IgD-negative memory B cell (primary cell): ENCODE measurements around the gene POLR1D. TPM values are rescaled to one million over a fixed set of nuclear protein-coding genes. Genes with fewer than 3 reads are reported as not detected.

Experiments
- H3K27ac Mint-ChIP-seq, 3 donors: one replicate each; pipeline ENCODE4 v1.8.0; 2020 to 2022; ENCODE audit warnings: mild to moderate bottlenecking in 3 of 3, mixed read lengths in 3 of 3, moderate library complexity in 1 of 3
- H3K27me3 Mint-ChIP-seq: one replicate; pipeline ENCODE4 v1.8.0; 2021; ENCODE audit warnings: mixed read lengths
- H3K36me3 Mint-ChIP-seq: one replicate; pipeline ENCODE4 v1.8.0; 2020; ENCODE audit warnings: mild to moderate bottlenecking, mixed read lengths
- H3K4me1 Mint-ChIP-seq, 3 donors: one replicate each; pipeline ENCODE4 v1.8.0; 2020 to 2022; ENCODE audit warnings: mixed read lengths in 3 of 3, mild to moderate bottlenecking in 1 of 3
- H3K4me3 Mint-ChIP-seq, 4 donors: one replicate each; pipeline ENCODE4 v1.8.0; 2020 to 2022; ENCODE audit warnings: mild to moderate bottlenecking in 4 of 4, mixed read lengths in 4 of 4, moderate library complexity in 3 of 4
- H3K9me3 Mint-ChIP-seq, 3 donors: one replicate each; pipeline ENCODE4 v1.8.0; 2020 to 2021; ENCODE audit warnings: mixed read lengths in 3 of 3, mild to moderate bottlenecking in 1 of 3
- polyA plus RNA-seq: library from polyadenylated mRNA; unstranded; fragments of 300-500 nt; fragmentation: Illumina TruSeq; gene quantifications from one replicate; pipeline ENCODE4 v1.2.3, GENCODE V29; 2021

Gene POLR1D
- 91.3 TPM for polyA plus RNA-seq

DNA sequence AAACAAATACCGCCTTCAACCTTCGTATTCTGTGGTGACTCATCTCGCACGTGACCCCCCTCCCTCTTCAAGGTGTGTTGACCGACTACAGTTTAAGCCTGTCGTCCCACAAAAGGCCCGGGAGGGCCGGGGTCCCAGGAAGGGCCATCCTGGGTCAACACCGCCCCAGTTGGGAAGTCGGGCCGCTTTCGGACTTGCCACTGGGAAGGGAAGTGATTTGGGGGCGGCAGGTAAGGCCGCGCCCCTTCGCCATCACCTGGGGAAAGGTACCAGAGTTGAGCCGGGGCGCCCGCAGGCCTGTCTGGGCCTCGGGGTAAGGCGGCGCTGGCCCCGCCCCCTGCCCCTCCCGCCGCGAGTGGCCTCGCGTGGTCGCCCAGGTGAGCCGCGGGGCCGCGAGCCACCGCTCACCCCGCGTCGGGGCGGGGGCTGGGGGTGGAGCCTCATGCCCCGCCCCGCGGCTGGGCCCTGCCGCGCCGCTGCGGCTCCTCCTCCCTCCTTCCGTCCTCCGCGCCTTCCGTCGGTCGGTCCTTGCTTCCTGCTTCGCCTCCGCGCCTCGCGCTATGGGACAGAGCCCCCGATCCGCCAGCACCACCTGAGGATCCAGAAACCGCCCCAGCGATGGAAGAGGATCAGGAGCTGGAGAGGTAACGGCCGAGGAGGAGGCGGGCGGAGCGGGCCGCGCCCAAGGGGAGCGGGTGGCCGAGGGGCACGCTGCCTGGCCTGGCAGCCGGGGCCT lies at the start of gene POLR1D:
POLR1D (plus strand) TSS at position 527 of the 736 bp plus-strand sequence; CDS start at position 619, 92 bp downstream.
- H3K36me3 Mint-ChIP-seq = peaks cover 6% of the 10 kb centered on the region
- no peaks in the 10 kb centered on the region for H3K9me3 Mint-ChIP-seq

DNA sequence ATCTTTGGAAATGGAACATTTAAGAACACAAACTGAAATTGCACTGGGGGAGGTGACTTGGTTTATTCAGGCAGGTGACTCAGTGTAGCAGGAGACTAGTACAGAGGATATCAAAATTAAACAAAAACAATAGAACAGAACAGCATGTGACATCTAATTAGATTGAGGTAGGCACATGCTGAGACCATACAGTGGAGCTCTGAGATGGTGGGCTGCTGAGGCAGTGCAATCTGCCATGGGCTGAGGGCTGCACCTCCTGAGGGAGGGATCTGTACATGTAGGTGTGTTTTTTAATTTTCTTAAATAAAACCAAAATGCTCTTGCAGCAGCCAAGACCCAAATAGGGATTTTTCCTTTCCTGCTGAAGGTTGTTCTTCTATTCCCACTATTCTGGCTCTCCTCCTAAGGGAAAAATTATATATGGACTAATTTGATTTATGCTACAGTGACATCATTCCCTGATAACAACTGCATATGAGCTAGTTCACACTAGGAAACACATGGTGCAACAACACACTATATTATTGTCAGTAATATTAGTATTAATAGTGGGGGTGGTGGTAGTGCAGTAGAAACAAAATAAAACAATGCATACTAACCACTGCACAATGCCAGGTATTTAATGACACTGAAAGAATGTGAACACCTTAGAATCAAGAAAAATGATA lies 49.3 kb upstream of the POLR1D start:
- Mint-ChIP-seq H3K27ac (no peak overlapping the region), H3K4me1 (peaks cover 7 to 10% (median 9%) of the 10 kb centered on the region in 3 donors), H3K27me3 (no peaks in the 10 kb centered on the region), H3K4me3 (no peak overlapping the region), H3K9me3 (no peaks in the 10 kb centered on the region), H3K36me3 (peaks cover 16% of the 10 kb centered on the region)

More for the DNA sequence above, at the start of gene POLR1D:
- Mint-ChIP-seq H3K4me3 (peak within 1 kb of the TSS; percentile 95 to 97 (median 97)), H3K4me1 (peaks cover 36 to 58% (median 54%) of the 10 kb centered on the region in 3 donors), H3K27ac (peak within 1 kb of the TSS; percentile 95 to 98 (median 97)), H3K27me3 (no peaks in the 10 kb centered on the region)

- H3K4me3 Mint-ChIP-seq = no peak overlapping the region
- no peaks in the 10 kb centered on the region for H3K9me3 Mint-ChIP-seq
- H3K27me3 Mint-ChIP-seq = no peaks in the 10 kb centered on the region
- no peak overlapping the region for H3K27ac Mint-ChIP-seq
- peaks cover 9 to 11% (median 10%) of the 10 kb centered on the region in 3 donors for H3K4me1 Mint-ChIP-seq
- H3K36me3 Mint-ChIP-seq = peaks cover 20% of the 10 kb centered on the region
Measured at GRCh38 chr13:27573265-27573664, 48.4 kb upstream of the POLR1D start.

GRCh38 chr13:27574661-27575060 lies 47.0 kb upstream of the POLR1D start:
- peaks cover 17% of the 10 kb centered on the region for H3K36me3 Mint-ChIP-seq
- no peaks in the 10 kb centered on the region for H3K9me3 Mint-ChIP-seq
- no peak overlapping the region for H3K4me3 Mint-ChIP-seq
- H3K4me1 Mint-ChIP-seq = peaks cover 9 to 16% (median 10%) of the 10 kb centered on the region in 3 donors
- H3K27ac Mint-ChIP-seq = peak overlapping the region in 1 of 3 donors; percentile 2
- H3K27me3 Mint-ChIP-seq = no peaks in the 10 kb centered on the region

DNA sequence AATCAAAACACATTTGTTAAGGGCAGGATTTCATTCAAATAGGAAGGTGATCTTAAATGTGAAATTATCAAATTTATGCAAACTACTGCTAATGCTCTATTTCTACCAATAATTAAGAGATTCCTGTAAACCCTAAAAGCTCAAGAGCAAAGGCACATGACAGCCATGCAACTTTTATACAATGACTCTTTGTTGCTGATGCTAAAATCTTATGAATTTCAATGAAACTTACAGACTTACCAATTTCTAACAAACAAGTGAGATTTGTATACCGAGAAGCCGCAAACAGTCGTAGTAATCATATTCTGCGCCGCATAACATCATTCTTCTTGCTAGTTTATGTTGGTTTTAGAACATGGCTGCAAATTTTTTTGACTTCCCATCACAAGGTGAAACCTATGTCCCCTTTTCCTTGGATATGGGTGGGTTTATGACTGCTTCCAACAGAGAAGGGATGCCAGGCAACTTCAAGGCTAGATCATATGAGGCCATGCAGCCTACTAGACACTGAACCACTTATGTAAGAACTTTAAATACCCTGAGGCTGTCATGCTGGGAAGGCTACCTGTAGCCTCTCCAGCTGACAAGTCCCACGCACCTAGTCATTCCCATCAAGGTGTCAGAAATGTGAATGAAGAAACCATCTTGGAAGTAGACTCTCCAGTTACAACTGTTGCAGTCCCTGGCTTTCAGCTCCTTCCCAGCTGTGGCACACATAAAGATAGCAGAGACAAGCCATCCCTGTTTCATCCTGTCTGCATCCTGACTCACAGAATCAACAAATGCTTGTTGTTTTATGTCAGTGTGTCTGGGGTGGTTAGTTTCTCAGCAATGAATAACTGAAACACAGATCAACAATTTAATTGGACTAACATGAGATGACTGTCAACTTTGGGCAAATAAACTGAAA lies 43.3 kb upstream of the POLR1D start:
- Mint-ChIP-seq H3K9me3 (no peaks in the 10 kb centered on the region), H3K27me3 (no peaks in the 10 kb centered on the region), H3K27ac (no peak overlapping the region), H3K36me3 (peaks cover 13% of the 10 kb centered on the region), H3K4me3 (no peak overlapping the region), H3K4me1 (peaks cover 2 to 17% (median 8%) of the 10 kb centered on the region in 3 donors)

DNA sequence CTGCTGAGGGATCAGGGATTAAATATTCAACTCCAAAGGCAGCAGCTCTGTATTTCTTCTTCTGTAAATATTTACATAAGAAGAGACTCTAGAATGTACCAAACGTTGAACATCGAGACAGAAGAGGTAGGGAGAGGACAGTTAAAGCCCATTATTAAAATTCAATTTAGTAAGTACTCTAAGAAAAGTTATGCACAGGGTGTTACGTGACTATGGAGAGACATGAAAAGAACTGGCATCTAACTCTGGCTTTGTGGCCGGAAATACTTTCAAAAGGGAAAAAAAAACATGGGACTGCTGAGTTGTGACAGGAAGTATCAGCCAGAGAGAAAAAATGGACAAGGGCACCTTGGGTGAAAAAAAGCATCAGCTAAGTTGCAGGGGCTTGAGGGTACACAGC lies 38.0 kb upstream of the POLR1D start:
- Mint-ChIP-seq H3K27ac (no peak overlapping the region), H3K4me3 (no peak overlapping the region), H3K9me3 (no peaks in the 10 kb centered on the region), H3K4me1 (peaks cover 11 to 28% (median 15%) of the 10 kb centered on the region in 3 donors), H3K36me3 (no peaks in the 10 kb centered on the region), H3K27me3 (no peaks in the 10 kb centered on the region)

DNA sequence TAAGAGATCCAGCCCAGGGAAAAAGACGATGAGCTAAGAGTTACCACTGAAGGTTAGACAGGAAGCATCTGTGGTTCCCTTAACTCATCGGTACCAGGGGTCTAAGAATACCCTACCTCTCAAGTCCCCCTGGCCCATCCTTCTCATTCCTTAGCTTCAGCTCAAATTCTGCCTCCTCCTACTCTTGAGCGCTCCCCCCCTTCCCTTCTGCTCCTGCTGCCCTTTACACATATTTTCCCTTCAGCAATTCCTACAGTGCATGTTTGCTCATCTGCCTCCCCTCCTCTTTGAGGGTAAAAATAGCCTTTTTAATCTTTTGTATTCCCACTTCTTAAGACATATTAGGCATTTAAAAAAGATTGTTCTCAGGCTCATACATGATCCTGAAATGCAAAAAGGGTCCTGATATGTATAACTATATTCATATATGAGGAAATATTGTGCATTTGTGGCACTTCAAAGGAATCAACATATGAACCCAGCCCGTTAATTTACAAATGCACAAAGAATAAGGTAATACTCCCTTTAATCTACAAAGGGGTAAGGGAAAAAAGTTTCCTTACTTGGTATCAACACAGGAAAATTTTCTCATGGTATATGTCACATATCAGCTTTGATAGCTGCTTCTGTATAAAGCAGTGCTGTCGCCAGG lies 34.5 kb upstream of the POLR1D start:
- peaks cover 11 to 26% (median 15%) of the 10 kb centered on the region in 3 donors for H3K4me1 Mint-ChIP-seq
- H3K9me3 Mint-ChIP-seq = no peaks in the 10 kb centered on the region
- peak overlapping the region in 1 of 4 donors; percentile 30 for H3K4me3 Mint-ChIP-seq
- H3K27ac Mint-ChIP-seq = no peak overlapping the region
- H3K36me3 Mint-ChIP-seq = no peaks in the 10 kb centered on the region
- no peaks in the 10 kb centered on the region for H3K27me3 Mint-ChIP-seq

- H3K27ac Mint-ChIP-seq = peak overlapping the region in 1 of 3 donors; percentile 7
- no peaks in the 10 kb centered on the region for H3K36me3 Mint-ChIP-seq
- peaks cover 9 to 21% (median 15%) of the 10 kb centered on the region in 3 donors for H3K4me1 Mint-ChIP-seq
- H3K9me3 Mint-ChIP-seq = no peaks in the 10 kb centered on the region
- no peak overlapping the region for H3K4me3 Mint-ChIP-seq
- H3K27me3 Mint-ChIP-seq = no peaks in the 10 kb centered on the region
Measured at GRCh38 chr13:27588405-27588804, 33.3 kb upstream of the POLR1D start.

GRCh38 chr13:27592865-27593264 lies 28.8 kb upstream of the POLR1D start:
- peaks cover 0 to 4% (median 0%) of the 10 kb centered on the region in 3 donors for H3K4me1 Mint-ChIP-seq
- H3K9me3 Mint-ChIP-seq = no peaks in the 10 kb centered on the region
- H3K27me3 Mint-ChIP-seq = no peaks in the 10 kb centered on the region
- no peak overlapping the region for H3K4me3 Mint-ChIP-seq
- no peaks in the 10 kb centered on the region for H3K36me3 Mint-ChIP-seq
- H3K27ac Mint-ChIP-seq = no peak overlapping the region

GRCh38 chr13:27593267-27593666 lies 28.4 kb upstream of the POLR1D start:
- H3K4me1 Mint-ChIP-seq = peaks cover 0 to 2% (median 0%) of the 10 kb centered on the region in 3 donors
- H3K27ac Mint-ChIP-seq = no peak overlapping the region
- H3K36me3 Mint-ChIP-seq = no peaks in the 10 kb centered on the region
- H3K9me3 Mint-ChIP-seq = no peaks in the 10 kb centered on the region
- H3K4me3 Mint-ChIP-seq = no peak overlapping the region
- H3K27me3 Mint-ChIP-seq = no peaks in the 10 kb centered on the region

DNA sequence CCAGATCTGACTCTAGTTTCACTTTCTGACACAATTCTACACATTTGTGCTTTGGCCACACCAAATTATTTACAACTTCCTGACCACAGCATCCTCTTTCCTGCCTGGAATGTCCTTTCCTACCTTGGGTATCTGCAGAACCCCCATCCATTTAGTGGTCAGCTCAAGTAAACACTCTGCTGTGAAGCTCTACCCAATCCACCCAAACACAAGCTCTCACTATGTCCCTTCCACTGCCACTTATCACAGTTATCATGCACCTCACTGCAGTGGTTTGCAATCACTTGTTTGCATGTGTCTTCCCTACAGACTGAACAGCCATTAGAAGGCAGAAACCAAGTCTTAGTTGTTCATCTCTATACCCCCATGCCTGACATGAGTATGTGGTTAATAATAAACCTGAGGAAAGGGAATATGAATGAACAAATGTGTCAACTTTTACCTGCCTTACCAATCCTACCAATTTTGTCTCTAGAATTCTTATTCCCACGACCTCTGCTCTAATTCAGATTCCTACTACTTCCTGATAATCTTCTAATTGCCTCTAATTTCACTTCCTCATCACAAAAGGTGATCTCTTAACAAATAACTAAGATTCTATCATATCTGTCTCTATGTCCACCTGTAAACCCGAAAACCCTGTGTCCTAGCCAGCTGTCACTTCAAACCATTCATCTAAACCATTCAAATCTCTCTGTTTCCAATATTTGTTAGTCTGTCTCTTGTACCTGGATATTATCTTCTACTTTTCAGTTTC lies 26.5 kb upstream of the POLR1D start:
- peaks cover 0 to 4% (median 3%) of the 10 kb centered on the region in 3 donors for H3K4me1 Mint-ChIP-seq
- H3K27me3 Mint-ChIP-seq = no peaks in the 10 kb centered on the region
- no peaks in the 10 kb centered on the region for H3K36me3 Mint-ChIP-seq
- H3K27ac Mint-ChIP-seq = no peak overlapping the region
- H3K9me3 Mint-ChIP-seq = no peaks in the 10 kb centered on the region
- no peak overlapping the region for H3K4me3 Mint-ChIP-seq

DNA sequence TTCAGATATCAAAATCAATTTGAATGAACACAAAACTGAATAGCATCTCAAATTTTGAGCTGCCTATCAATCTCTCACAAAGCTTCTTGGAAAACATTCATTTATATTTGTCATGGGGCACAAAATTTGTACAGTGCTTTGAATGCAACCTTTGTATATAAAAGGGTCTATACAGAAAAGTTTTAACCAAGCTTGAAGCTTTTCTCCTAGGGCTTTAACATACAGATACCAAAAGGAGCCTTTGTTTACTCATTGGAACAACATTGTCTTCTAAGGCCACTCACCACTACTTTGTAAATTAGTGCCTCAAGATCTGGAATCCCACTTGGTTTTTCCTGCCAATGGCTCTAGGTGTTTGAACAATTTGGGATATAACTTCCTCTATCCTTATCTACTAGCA lies 22.6 kb upstream of the POLR1D start:
- peaks cover 4 to 6% (median 5%) of the 10 kb centered on the region in 3 donors for H3K4me1 Mint-ChIP-seq
- no peaks in the 10 kb centered on the region for H3K9me3 Mint-ChIP-seq
- H3K4me3 Mint-ChIP-seq = no peak overlapping the region
- peaks cover 2% of the 10 kb centered on the region for H3K36me3 Mint-ChIP-seq
- H3K27me3 Mint-ChIP-seq = no peaks in the 10 kb centered on the region
- H3K27ac Mint-ChIP-seq = no peak overlapping the region

GRCh38 chr13:27599845-27600553 lies 21.7 kb upstream of the POLR1D start:
- H3K27ac Mint-ChIP-seq = no peak overlapping the region
- peaks cover 4% of the 10 kb centered on the region for H3K36me3 Mint-ChIP-seq
- peaks cover 4 to 6% (median 6%) of the 10 kb centered on the region in 3 donors for H3K4me1 Mint-ChIP-seq

More at GRCh38 chr13:27599845-27600553, 21.7 kb upstream of the POLR1D start:
- H3K27me3 Mint-ChIP-seq = no peaks in the 10 kb centered on the region
- no peak overlapping the region for H3K4me3 Mint-ChIP-seq
- no peaks in the 10 kb centered on the region for H3K9me3 Mint-ChIP-seq
